ENCODE data around the gene ASIC5. TPM values are rescaled to one million over a fixed set of nuclear protein-coding genes. Genes with fewer than 3 reads are reported as not detected.

ASIC5 gene, protein sequence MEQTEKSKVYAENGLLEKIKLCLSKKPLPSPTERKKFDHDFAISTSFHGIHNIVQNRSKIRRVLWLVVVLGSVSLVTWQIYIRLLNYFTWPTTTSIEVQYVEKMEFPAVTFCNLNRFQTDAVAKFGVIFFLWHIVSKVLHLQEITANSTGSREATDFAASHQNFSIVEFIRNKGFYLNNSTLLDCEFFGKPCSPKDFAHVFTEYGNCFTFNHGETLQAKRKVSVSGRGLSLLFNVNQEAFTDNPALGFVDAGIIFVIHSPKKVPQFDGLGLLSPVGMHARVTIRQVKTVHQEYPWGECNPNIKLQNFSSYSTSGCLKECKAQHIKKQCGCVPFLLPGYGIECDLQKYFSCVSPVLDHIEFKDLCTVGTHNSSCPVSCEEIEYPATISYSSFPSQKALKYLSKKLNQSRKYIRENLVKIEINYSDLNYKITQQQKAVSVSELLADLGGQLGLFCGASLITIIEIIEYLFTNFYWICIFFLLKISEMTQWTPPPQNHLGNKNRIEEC
- not detected in 5 replicates for total RNA-seq (2022; extraction: Qiagen RNA extraction; ENCODE audit: low read depth)

DNA sequence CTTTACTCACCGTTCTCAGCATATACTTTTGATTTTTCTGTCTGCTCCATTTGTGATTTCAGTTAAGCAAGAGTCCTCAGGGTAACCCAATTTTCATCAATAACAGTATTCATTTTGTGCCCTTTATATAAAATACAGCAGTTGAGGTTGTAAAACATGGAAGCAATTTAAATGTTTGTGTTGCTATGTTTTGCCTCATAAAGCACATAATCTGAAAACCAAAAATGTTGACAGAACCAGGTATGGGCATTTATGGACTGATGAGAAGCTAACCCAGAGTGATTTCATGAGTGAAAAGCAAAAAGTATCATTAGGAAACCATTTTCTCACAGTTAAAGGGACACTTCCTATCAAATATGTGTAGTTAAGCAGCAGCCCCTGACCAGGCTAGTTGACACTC is at the start of gene ASIC5:
Gene ASIC5, minus strand, starts transcription at position 101 of the 400 bp plus-strand sequence. Its CDS starts 51 bp downstream, at position 50.

DNA sequence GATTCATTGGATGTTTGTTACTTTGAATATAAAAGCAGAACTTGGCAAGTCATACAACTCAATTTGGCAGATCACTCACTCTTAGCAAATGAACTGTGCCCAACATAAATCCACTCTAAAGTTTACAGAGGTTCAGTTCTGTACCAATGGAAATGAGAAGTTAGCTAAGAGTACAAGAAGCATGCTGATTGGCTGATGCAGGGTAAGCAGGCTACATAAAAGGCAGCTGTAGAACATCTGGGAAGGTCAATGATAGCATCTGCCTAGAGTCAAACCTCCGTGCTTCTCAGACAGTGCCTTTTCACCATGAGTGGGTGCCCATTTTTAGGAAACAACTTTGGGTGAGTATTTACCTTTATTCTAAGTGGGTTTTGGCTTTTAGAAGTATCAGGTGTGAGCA is 37.4 kb upstream of the ASIC5 start, which contains the start of gene TDO2:
Gene TDO2, plus strand, starts transcription at position 244 of the 400 bp plus-strand sequence. Its CDS starts 63 bp downstream, at position 307.

Other genes starting within 250 kb of the ASIC5 start
- not detected in 5 replicates for gene GUCY1A1, start 199.4 kb downstream of the ASIC5 start, total RNA-seq (2022; extraction: Qiagen RNA extraction; ENCODE audit: low read depth)
- 0.12 to 0.31 TPM (median 0.20 TPM) in 5 replicates for gene GUCY1B1, start 107.3 kb downstream of the ASIC5 start, total RNA-seq (2022; extraction: Qiagen RNA extraction; ENCODE audit: low read depth)
- 0.22 to 1.1 TPM (median 0.60 TPM) in 5 replicates for gene TDO2, start 37.4 kb upstream of the ASIC5 start, total RNA-seq (2022; extraction: Qiagen RNA extraction; ENCODE audit: low read depth)
- gene CTSO, start 87.6 kb upstream of the ASIC5 start, total RNA-seq (2022; extraction: Qiagen RNA extraction; ENCODE audit: low read depth), result 0.79 to 1.5 TPM (median 1.0 TPM) in 5 replicates

All from A549 treated with CpdA at 1 μM for 4 hours (cell line).